HG02610 (cell line): ENCODE measurements around the gene GRIK4.
"Not testable (repeated sequence)": the region's sequence is repeated elsewhere in the genome, so short reads cannot be mapped to it uniquely, and the experiment has no call there.

ENCODE experiments used
- ATAC-seq: cut with Tn5 transposase; IDR thresholded peaks from one replicate; pipeline ENCODE4 v1.9.1; 2021; ENCODE audit warnings: mild to moderate bottlenecking, moderate library complexity; ENCODE audit not compliant: unreplicated experiment

The GRIK4 gene

DNA sequence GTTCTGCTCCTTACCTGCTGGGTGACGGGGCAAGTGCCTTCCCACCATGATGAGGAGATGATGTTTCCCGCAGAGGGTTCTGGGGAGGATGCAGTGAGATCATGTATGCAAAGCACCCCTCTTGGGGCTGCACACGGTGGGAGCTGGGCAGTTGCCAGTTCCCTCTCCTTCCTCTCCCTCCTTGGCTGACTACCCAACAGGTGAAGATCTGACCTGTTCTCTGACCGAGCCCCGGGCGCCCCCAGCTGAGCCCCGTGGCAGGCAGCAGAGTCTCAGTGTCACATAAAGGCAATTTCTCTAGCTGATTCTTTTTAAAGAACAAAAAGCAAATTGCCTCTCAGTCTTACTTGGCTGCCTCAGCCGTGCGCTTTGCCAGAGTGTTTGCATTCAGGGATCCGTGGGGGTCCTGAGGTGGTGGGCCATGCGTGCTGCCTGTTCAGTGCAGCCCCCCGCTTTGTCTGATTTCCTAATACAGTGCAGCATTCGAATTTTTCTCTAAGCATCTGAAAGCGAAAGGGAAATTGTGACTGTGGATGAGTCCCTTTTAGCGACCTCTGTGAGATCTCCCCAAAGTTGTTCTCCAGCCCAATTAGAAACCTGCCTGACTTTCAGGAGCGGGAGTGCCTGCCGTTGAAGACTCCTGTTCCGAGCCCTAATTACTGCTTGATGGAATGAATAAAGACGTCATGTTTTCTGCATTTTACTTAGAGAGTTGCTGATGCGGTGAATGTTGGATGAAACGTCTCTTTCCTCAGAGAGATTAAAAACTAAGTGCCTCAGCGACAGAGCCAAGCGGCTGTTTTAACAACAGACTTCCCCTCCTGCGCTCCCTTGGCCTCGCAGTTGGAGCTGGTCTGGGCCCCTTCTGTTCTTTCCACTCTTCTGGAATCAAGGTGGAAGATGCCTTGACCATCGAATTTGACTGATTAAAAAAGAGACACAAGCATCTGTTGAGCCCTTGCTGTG is 86.0 kb downstream of the GRIK4 start:
- no peak for ATAC-seq

DNA sequence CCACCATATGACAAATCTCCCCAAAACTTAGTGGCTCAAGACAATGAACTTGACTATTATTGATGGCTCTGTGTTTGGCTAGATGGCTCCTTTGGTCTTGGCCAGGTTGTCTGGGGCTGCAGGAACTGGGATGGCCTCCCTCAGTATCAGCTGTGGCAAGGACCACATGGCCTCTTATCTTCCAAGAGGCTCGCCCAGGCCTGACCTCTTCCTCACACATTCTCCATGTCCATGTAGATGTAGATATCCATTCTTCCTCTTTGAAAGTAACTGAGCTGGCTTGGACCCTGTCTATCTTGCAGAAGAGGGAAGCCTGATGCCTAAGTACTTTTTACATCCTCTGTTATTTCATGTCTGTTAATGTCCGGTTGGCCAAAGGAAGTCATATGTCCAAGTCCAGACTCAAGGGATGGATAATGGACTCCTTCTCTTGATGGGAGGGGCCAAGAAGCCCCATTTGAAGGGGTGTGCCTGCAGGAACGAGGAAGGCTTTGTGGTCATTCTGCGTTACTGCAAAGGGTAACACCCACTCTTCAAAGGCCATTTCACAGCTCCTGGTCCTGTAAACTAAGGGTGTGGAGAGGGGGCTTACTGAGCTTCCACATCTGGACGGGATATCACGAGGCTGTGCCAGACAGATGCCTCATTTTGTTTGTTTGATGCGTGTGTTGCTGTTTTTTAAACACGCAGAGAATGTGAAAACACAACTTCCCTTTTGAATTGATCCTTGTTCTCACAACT is 87.1 kb downstream of the GRIK4 start:
- no peak for ATAC-seq

DNA sequence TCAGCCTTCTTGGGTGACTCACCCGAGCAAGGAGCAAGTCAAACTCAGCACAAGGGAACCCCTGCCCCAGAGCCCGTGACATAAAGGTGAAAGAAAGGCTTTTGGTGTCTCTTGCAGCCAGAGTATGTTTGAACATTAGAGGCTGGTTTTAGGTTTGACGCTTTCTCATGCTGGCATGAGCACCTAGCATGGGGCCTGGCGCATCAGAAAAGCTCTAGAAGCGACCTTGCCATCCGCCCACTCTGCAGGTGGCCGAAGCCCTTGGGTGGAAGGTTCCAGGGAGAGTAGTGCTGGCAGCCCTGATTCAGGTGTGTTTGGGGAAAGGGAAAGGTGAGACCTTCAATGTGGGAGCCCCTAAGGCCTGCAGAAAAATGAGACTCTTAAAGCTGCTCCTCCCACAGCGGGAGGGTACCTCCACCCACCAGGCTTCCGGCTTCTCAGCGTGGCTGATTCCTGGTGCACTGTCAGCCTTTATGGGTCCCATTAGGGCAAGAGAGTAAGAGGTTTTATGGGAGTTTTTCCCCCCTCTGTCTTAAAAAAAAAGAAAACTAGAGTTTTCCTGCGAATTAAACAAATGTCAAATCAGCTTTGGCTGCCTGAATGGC is 88.4 kb downstream of the GRIK4 start:
- no peak for ATAC-seq

DNA sequence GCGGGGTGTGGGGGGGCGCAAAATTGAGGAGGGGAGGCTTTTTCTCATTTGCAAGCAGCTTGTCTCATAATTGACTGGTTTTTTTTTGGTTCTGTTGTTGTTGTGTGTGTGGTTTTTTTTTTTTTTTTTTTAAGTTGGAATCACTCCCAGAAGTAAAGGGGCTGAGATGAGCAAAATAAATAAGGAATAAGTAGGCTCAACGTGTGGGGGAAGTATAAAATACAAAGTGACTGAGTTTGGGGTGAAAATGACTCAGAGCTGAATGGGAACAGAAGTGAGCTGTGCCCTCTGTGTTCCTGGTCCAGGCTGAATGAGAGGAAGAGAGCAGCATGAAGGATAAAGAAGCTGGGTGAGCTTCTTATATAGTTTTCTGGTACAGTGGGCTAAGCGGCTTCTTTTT is 90.0 kb downstream of the GRIK4 start:
- no peak for ATAC-seq

DNA sequence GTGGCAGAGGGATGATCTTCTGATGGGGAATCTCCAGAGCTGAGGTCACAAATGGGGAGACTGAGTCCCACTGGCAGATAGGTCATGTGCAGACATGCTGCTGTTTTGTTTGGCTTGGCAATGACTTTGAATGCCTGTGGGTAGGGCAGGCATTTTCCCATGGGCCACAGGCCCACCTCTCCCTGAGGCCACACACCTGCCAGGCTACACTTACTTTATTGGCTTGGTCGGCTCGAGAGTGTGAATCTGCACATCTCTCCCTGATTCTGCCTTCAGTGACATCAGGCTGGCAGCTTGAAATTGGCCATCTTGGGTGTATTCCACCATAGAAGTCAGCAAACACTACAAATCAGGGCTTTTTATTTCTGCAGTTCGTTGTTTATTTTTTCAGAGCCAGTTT is 91.5 kb downstream of the GRIK4 start:
- no peak for ATAC-seq

DNA sequence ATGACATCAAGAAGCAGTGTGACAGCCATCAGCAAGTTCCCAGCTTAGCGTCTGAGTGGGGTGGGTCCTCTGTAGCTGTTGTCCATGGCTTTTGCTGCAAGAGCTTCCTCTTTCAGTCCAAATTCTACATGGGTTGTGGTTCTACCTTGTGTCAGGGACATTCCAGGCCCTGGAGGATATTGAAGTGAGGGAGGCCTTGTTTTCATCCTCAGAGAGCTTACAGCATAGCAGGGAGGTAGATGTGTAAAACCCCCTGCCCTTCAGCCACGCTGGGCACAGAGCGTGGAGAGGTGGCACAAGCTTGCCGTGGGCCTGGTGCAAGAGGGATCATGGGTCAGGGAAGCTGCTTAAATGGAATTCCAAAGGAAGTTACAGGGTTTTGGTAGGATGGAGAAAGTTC is 93.9 kb downstream of the GRIK4 start:
- no peak for ATAC-seq

DNA sequence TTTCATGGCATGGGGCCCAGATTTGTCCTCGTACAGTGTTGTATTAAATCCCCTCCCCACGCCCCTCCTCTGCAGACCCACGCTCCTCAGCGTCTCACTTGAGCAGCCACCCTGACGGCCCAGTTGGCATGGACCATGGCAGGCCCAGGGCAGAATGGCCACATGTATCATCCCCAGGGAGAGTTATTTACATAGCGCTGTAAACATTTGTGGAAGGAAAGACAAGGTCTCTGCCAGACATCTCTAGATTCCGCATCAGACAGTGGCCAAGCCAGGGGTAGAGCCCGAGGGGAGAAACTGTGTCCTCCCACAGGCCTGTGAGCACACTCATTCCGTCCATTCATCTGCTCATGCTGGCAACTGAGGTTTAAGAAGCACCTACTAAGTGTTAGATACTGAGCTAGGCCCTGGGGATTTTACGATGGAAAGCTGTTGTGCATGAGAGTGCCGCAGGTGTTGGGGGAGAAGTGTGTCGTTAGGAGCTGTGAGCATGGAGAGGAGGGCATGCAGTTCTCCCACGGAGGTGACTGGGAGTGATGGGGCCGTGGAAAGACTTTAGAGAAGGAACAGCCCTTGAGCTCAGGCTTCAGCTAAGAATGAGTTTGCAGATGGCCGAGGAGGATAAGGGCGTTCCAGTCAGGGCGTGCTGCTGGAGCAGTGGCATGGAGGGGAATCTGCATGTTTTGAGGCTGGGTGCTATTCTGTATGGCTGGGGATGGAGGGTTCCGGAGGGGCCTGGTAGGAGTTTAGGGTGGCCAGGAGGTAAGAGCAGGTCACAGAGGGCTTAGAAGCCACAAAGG is 94.9 kb downstream of the GRIK4 start:
- ATAC-seq = no peak

DNA sequence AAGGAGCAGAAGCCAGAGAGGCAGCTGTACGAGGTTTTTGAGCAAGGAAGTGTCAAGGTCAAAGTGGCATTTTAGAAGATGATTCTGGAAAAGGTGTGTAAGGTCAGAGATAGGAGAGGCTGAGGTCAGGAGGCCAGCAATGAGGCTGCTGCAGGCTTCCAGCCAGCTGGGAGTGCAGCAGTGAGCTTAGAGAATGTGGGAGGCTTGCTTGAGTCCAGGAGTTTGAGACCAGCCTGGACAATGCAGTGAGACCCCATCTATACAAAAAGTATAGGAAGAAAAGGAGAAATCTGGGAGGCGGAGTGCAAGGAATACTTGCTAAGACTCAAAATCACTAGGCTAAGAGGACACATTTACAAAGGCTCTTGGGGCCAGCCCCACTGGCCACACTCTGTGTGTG is 96.5 kb downstream of the GRIK4 start:
- ATAC-seq = no peak

DNA sequence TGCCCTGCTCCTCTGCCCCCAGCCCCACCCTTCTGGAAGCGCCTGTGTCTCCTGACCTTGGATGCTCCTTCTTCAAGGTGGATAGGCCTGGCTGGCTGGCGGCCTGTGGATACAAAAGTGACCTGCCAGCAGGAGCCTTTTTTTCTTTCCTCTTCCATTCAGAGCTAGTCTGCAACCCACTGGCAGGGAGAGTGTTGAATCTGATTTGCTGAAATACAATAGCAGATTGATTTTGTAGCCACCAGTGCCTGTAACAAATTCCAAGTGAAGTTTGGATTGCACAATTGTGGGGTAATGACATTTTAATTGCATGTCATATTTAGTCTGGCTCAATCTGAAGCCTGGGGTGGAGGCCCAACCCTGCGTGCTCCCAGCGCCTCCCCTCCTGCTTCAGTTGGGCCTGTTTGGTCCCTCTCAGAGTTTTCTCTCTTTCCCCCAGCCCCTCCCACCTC is 97.2 kb downstream of the GRIK4 start:
- no peak for ATAC-seq

DNA sequence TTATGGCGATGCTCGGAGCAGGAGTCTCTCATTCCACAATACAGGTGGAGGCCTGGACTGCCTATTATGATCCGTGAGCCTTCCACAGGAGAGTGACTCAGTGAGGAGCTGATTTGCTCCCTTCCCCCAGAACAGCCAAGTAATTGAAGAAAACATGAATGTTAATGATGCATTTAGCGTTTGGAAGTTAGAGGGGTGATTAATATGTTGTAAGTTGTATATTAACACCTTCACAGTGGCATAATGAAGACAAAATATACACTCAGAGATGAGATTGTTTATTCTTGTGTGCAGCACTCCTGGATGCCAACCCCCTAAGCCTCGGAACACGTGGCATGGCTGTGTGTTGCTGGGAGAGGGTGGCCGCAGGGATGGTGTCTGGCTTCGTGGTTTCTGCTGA is 98.6 kb downstream of the GRIK4 start:
- no peak for ATAC-seq

DNA sequence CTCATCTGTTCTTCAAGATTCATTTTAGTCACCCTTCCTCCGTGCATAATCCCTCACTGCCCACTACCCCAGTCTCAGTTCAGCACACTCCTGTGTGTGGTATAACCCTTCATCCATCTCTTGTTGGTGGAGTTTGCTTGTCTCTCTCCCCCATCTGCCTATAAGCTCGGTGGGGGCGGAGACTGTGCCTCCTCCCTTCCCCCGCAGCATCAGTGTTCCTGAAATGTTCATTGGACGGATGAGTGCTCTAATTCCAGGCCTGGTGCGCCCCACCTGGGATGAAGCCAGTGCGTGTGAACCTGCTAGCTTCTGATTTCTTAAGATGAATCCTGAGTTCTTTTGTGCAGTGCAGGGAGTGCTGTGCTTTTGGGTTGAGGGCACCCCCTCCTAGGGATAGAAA is 100.0 kb downstream of the GRIK4 start:
- no peak for ATAC-seq

DNA sequence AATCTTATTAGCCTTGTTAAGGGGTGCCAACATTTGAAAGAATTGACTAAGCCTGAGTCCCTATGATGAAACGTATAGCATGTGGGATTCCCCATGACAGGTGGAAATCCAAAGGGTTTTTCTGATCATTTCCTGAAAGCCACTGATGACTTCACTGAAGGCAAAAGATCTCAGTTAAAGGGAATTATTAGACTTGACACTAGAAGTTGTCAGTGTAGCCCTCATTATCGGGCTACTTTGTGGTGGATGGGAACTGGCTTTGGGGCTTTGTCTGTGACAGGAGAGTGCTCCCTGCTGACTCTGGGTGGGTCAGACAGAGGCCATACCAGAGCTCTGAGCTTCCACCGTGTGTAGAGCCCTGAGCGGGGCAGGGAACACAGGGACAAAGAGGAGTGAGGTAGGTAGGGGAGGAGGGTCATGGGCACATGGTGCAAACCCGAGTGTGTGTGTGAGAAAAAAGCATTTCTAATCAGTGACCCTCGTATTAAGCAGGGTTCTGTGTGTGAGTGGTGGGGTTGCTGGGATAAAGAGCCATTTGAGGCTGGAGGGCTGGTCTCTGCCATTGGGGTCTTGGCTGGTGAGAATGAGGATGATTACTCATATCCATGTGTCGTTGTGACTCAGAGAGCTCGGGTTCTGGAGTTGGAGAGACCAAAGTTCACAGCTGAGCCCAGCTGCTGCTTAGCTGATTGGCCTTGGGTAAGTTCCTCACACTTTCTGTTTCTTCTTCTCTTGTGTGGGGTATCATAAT is 101.1 kb downstream of the GRIK4 start:
- ATAC-seq = peak; percentile 86

DNA sequence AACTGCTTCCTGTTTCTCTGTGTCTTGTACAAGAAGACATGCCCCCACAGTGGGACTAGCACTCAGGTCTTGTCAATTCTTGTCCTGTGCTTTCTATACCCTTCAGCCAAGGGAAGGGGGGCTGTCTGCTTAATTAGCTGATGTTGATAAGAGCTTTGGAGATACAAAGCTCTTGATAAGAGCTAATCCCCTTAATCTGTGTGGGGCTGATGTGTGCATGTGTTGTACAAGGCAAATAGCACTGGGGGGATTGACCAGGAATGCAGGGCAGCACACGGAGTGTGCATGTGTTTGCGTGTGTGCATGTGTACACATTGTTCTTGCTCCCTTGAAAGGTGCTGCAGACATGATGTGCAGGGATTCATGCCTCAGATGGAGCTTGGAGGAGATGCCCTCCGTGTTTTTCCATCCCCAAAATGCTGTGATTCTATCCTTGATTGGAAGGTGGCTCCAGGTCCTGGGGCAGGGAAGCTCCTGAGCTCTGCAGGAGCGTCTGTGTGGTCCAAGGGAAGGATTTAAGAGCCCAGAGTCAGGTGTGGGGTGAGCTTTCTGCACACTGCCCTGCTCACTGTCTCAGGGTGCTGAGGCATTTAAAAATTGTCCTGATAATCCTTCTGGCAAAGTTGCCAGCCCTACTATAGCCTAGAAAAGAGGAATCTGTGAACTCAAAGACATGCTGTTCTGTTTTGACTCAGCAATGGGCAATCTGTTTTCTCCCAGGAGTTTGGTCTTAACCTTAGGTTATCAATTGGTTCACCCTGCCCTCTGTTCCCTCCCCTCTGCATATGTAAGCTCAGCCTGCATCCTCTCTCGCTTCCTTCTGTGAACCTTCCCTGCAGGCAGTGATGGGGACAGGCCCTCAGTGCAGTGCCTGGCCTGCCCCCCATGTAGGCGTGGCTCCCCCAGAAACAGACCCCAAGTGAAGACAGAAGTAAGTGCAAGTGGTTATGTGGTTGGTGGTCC is 102.0 kb downstream of the GRIK4 start:
- peak; percentile 58 for ATAC-seq

DNA sequence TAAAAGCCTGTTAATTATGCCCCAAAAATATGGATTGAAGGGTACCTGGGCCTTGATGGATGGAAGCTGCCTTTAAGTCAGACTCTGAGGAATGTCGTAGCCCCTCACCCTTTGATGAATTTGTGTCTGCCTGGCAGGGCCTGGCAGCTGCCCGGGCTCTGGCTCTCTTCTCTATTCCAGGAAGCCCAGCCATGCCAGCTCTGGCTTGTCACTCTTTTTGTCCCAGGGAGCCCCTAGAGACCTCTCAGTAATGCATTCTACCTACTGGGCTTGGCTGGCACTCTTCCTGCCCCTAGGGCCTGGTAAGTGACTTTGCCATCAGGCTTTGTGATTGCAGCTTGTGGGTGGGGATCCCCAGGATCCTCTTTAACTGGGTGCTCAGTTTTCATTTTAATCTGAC is 103.8 kb downstream of the GRIK4 start:
- ATAC-seq = no peak

DNA sequence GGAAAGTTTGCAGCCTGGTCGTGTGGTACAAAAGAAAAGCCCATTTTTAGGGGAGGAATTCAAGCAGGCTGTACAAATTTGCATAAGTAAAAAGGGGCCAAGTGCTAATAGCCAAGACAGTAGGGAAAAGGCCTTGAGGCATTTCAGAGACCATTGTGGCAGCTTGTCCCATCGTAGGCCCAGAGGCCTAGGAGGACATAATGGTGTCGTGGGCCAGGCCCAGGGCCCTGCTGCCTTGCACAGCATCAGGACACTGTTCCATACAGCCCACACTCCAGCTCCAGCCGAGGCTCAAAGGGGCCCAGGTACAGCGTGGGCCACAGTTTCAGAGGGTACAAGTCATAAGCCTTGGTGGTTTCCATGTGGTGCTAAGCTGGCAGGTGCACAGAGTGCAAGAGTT is 106.9 kb downstream of the GRIK4 start:
- no peak for ATAC-seq

DNA sequence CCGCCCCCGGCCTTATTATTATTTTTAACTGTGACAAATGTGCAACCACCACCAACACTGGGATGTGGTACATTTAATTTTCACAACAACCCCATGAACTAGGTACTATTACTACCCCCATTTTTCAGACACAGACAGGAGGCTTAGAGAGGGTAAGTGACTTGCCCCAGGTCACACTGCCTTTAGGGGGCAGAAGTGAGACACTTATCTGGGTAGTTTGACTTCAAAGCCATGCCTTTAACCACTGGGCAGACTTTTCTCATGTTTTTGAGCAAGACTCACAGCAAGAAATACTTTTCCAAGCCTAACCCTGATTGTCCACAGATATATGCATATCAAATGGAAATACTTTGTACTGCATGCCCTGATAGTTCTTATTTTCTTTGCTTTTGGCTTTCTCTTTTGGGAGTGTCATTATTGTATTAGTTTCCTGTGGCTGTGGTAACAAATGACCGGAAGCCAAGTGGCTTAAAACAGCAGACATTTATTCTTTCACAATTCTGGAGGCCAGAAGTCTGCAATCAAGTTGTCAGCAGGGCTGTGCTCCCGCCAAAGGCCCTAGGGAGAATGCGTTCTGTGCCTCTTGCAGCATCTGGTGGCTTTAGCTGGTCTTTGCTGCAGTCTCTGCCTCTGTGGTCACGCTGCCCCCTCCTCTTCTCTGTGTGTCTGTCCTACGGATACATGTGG is 110.8 kb downstream of the GRIK4 start:
- no peak for ATAC-seq

DNA sequence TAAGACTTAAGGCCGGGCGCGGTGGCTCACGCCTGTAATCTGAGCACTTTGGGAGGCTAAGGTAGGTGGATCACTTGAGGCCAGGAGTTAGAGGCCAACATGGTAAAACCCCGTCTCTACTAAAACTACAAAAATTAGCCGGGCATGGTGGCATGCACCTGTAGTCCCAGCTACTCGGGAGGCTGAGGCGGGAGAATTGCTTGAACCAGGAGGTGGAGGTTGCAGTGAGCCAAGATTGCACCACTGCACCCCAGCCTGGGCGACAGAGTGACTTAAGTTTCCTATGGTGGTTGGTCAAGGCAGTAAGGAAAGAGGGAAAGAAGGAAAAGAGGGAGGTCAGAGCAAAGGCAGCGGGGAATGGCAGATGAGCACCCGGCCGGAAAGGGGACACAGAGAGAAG is 113.4 kb downstream of the GRIK4 start:
- ATAC-seq = not testable (repeated sequence)

DNA sequence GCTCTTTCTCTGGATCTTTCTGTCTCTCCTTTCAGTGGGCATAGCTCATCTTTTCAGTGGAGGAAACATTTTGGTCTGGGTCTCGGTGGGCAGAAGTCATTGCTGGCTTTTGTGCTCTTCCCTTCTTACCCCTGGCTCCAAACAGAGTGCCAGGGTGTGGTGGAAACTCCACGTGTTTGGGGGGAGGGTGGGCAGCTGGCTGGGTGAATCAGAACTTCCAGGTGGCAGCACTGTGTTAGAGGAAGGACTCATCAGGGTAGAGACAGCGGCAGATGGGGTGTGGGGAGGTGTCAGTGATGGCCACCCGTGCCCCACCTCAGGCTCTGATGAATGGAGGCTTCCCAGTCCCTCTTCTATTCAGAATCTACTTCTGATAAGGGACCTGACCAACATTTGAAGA is 114.0 kb downstream of the GRIK4 start:
- no peak for ATAC-seq
